Glomerular visceral epithelial cell (primary cell): ENCODE data around the gene FAM162B.
"Not testable (repeated sequence)": the region's sequence is repeated elsewhere in the genome, so short reads cannot be mapped to it uniquely, and the experiment has no call there.

Source experiments
- DNase-seq: peaks from one replicate; pipeline ENCODE4 v3.0.0-alpha.2; 2016; ENCODE audit errors: extremely low spot score

FAM162B gene

GRCh38 chr6:116726947-116727346, 38.6 kb downstream of the FAM162B start:
- DNase-seq, result no peak

GRCh38 chr6:116714761-116715160, 50.8 kb downstream of the FAM162B start:
- no peak for DNase-seq

GRCh38 chr6:116714296-116714695, 51.2 kb downstream of the FAM162B start:
- no peak for DNase-seq

GRCh38 chr6:116705917-116706316, 59.6 kb downstream of the FAM162B start:
- DNase-seq, result no peak

GRCh38 chr6:116703888-116704287, 61.6 kb downstream of the FAM162B start:
- not testable (repeated sequence) for DNase-seq
